IMR-90 (cell line): ENCODE data around the gene CTF1. TPM values are rescaled to one million over a fixed set of nuclear protein-coding genes. Genes with fewer than 3 reads are reported as not detected.

Experiments used
- ATAC-seq: fragments of 200-7000 bp; cut with Tn5 transposase; 2 replicates; pipeline ENCODE4 v1.9.1; 2020; ENCODE audit warnings: low read depth, mild to moderate bottlenecking, moderate library complexity
- BruUV-seq: library from RNA; stranded (reverse); fragments of 400-500 nt; replicated peaks from 2 replicates; lab custom pipeline; 2021; lab: Mats Ljungman, UMichigan
- CTCF ChIA-PET: fragments of 300-600 bp; formaldehyde crosslinking; extraction: SDS; loops from one replicate; lab custom pipeline; 2021; ENCODE audit warnings: antibody characterized with exemption; lab: Yijun Ruan, JAX
- POLR2A ChIA-PET: fragments of 300-600 bp; sonication (Branson Sonifier 250); formaldehyde crosslinking; loops from one replicate; lab custom pipeline; 2022; ENCODE audit warnings: antibody characterized with exemption; ENCODE audit not compliant: unreplicated experiment; lab: Charles Lee
- DNase-seq: peaks from one replicate; pipeline ENCODE4 v3.0.0; 2013
- H2AFZ ChIP-seq: replicated peaks from 2 replicates; pipeline ENCODE3; 2013; ENCODE audit warnings: low read length, mild to moderate bottlenecking; ENCODE audit not compliant: poor library complexity
- H2AK5ac ChIP-seq: 2 replicates; pipeline ENCODE4 v1.6.1; 2013; ENCODE audit warnings: low read depth, low read length, inconsistent platforms
- H2AK9ac ChIP-seq: replicated peaks from 2 replicates; pipeline ENCODE3; 2013; ENCODE audit warnings: mild to moderate bottlenecking, low read depth, low read length, moderate library complexity; ENCODE audit not compliant: poor library complexity
- H2BK120ac ChIP-seq: 2 replicates; pipeline ENCODE4 v1.6.1; 2013; ENCODE audit warnings: low read depth, low read length, inconsistent platforms
- H2BK15ac ChIP-seq: 3 replicates; pipeline ENCODE4 v1.6.1; 2013; ENCODE audit warnings: low read depth, low read length, inconsistent platforms
- H2BK20ac ChIP-seq: 2 replicates; pipeline ENCODE4 v1.6.1; 2013; ENCODE audit warnings: low read depth, mild to moderate bottlenecking, inconsistent platforms, low read length, moderate library complexity
- H2BK5ac ChIP-seq: 2 replicates; pipeline ENCODE4 v1.6.1; 2013; ENCODE audit warnings: mild to moderate bottlenecking, low read depth, low read length, inconsistent platforms; ENCODE audit not compliant: poor library complexity, severe bottlenecking
- H3K14ac ChIP-seq: replicated peaks from 2 replicates; pipeline ENCODE4 v1.6.1; 2013; ENCODE audit warnings: low read depth, low read length, inconsistent platforms
- H3K18ac ChIP-seq: 2 replicates; pipeline ENCODE4 v1.6.1; 2013; ENCODE audit warnings: low read depth, low read length, control low read depth
- H3K23ac ChIP-seq: 2 replicates; pipeline ENCODE4 v1.6.1; 2013; ENCODE audit warnings: low read depth, low read length, inconsistent platforms
- H3K27ac ChIP-seq: 2 replicates; pipeline ENCODE4 v1.5.1; 2013; ENCODE audit warnings: mild to moderate bottlenecking, control low read depth, low read length; ENCODE audit not compliant: insufficient read depth
- H3K27me3 ChIP-seq: 2 replicates; pipeline ENCODE4 v1.6.1; 2013; ENCODE audit warnings: low read length; ENCODE audit not compliant: control insufficient read depth, insufficient read depth
- H3K36me3 ChIP-seq: 2 replicates; pipeline ENCODE4 v1.6.1; 2013; ENCODE audit warnings: low read length, mixed read lengths; ENCODE audit not compliant: control insufficient read depth, insufficient read depth
- H3K4ac ChIP-seq: 2 replicates; pipeline ENCODE4 v1.6.1; 2013; ENCODE audit warnings: low read depth, low read length, inconsistent platforms
- H3K4me1 ChIP-seq: 2 replicates; pipeline ENCODE4 v1.6.1; 2013; ENCODE audit warnings: low read length, mixed read lengths; ENCODE audit not compliant: control insufficient read depth, insufficient read depth
- H3K4me2 ChIP-seq: 2 replicates; pipeline ENCODE4 v1.6.1; 2013; ENCODE audit warnings: low read depth, mild to moderate bottlenecking, control low read depth, low read length, moderate library complexity
- H3K4me3 ChIP-seq: 2 replicates; pipeline ENCODE4 v1.5.1; 2013; ENCODE audit warnings: low read depth, mild to moderate bottlenecking, control low read depth, low read length, moderate library complexity; ENCODE audit not compliant: insufficient read depth
- H3K56ac ChIP-seq: 2 replicates; pipeline ENCODE4 v1.6.1; 2013; ENCODE audit warnings: low read length, inconsistent platforms; ENCODE audit not compliant: insufficient read depth; ENCODE audit errors: extremely low read depth
- H3K79me1 ChIP-seq, 2 experiments: 2 replicates each; pipeline ENCODE4 v1.6.1; 2013; ENCODE audit warnings: low read length in 2 of 2, inconsistent platforms in 1 of 2, low read depth in 1 of 2
- H3K9ac ChIP-seq: 2 replicates; pipeline ENCODE4 v1.6.1; 2013; ENCODE audit warnings: low read depth, low read length, control low read depth
- H3K9me1 ChIP-seq: 2 replicates; pipeline ENCODE4 v1.6.1; 2013; ENCODE audit warnings: low read length, inconsistent platforms; ENCODE audit not compliant: insufficient read depth
- H3K9me3 ChIP-seq: 2 replicates; pipeline ENCODE4 v1.6.1; 2013; ENCODE audit warnings: low read length; ENCODE audit not compliant: control insufficient read depth, insufficient read depth
- H4K20me1 ChIP-seq: 2 replicates; pipeline ENCODE4 v1.6.1; 2013; ENCODE audit warnings: low read length, inconsistent platforms; ENCODE audit not compliant: insufficient read depth
- H4K5ac ChIP-seq: 2 replicates; pipeline ENCODE4 v1.6.1; 2013; ENCODE audit warnings: mild to moderate bottlenecking, low read depth, low read length, control low read depth
- H4K8ac ChIP-seq, 2 experiments: 2 replicates each; pipeline ENCODE4 v1.6.1; 2013; ENCODE audit warnings: low read depth in 2 of 2, low read length in 2 of 2, control low read depth in 1 of 2, inconsistent platforms in 1 of 2
- H4K91ac ChIP-seq: 2 replicates; pipeline ENCODE4 v1.6.1; 2013; ENCODE audit warnings: low read depth, low read length, inconsistent platforms; ENCODE audit not compliant: insufficient read depth
- CEBPB ChIP-seq: IDR thresholded peaks from 2 replicates; pipeline ENCODE4 v1.6.1; 2012; ENCODE audit warnings: low read depth, low read length, improper control_type of control experiment
- RAD21 ChIP-seq: IDR thresholded peaks from 2 replicates; pipeline ENCODE4 v1.6.1; 2012; ENCODE audit warnings: low read length, improper control_type of control experiment
- WGBS, 2 experiments: methylation state at CpG; one replicate each; pipeline versions ENCODE4 v1.1.5 to v1.1.7; 2013; ENCODE audit warnings: missing lambda C conversion rate in 2 of 2; ENCODE audit not compliant: insufficient read length in 1 of 2; ENCODE audit errors: extremely low coverage in 2 of 2; 5-methylcytosine and 5-hydroxymethylcytosine counted together
- dilution Hi-C: fragments of 300-500 bp; cut with HindIII; formaldehyde crosslinking; loops from one replicate; pipeline ENCODE4 v1.14.3; 2018; ENCODE audit warnings: low sequenced_read_pairs; ENCODE audit not compliant: unreplicated experiment
- in situ Hi-C: fragments of 300-500 bp; cut with MboI; formaldehyde crosslinking; loops from 3 replicates; pipeline ENCODE4 v1.14.3; 2019; ENCODE audit warnings: low sequenced_read_pairs, inconsistent platforms, mixed read lengths
- intact Hi-C: fragments of 100-400 bp; cut with micrococcal nuclease; formaldehyde crosslinking; loops from 2 replicates; pipeline ENCODE4 v1.10.0; 2022
- polyA plus RNA-seq, 3 experiments: library from polyadenylated mRNA; depleted of rRNA; stranded (reverse); fragments of >200 nt; gene quantifications; 2 replicates each; pipeline ENCODE4 v1.2.3, GENCODE V29; 2012; ENCODE audit warnings: low replicate concordance in 1 of 3
- total RNA-seq: library from RNA; depleted of rRNA; stranded (reverse); fragments of >200 nt; gene quantifications from 2 replicates; pipeline ENCODE4 v1.2.3, GENCODE V29; 2012

Gene CTF1
- total and polyA plus RNA-seq, 2 of the 4 experiments (the other 2 are of a cell fraction), result 0.18 to 12.9 TPM

DNA sequence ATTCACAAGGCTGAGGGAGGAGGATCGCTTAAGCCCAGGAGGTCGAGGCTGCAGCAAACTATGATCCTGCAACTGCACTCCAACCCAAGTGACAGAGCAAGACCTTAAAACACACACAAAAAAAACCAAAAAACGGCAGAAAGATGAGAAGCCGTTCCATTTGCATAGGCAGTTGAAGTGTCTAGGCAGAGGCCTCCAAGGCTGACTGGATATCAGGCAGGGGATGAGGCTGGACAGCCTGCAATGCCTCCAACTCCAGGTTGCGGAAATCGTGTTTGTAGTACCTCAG lies 25.0 kb downstream of the CTF1 start:
- no peak overlapping the region for H2BK120ac ChIP-seq
- H3K4me2 ChIP-seq, result peak overlapping the region; percentile 20; the same call in 1 of the 2 replicates
- CTCF ChIA-PET, result no interaction called here
- H4K91ac ChIP-seq, result no peak overlapping the region
- no peaks in the 10 kb centered on the region for H3K27me3 ChIP-seq
- H4K8ac ChIP-seq, result peak overlapping the region; percentile 70 to 72; a peak in 3 of 4 replicates
- H2BK20ac ChIP-seq, result no peak overlapping the region
- dilution Hi-C loops (no loop called here), intact Hi-C loops (loop anchor here (1.0 to 5.0 kb wide), 5 partner anchors 77 to 224 kb away; partner anchors contain the start of genes CFAP119, PHKG2, RNF40 and SRCAP), in situ Hi-C loops (no loop called here)
- no peaks in the 10 kb centered on the region for H3K9me1 ChIP-seq
- no peak overlapping the region for H3K23ac ChIP-seq
- H3K14ac ChIP-seq, result peak overlapping the region; percentile 50; the same call in 1 of the 2 replicates
- no peaks in the 10 kb centered on the region; the same call in 1 of the 2 replicates for H3K36me3 ChIP-seq
- no peak overlapping the region for H4K5ac ChIP-seq
- no peak overlapping the region for H2BK15ac ChIP-seq
- no peak overlapping the region for H2AK5ac ChIP-seq
- POLR2A ChIA-PET, result no interaction called here
- no peak overlapping the region for H3K18ac ChIP-seq
- H3K79me1 ChIP-seq, result peaks cover 4 to 30% of the 10 kb centered on the region in 2 experiments; a peak in 2 of 4 replicates
- DNase-seq, result no peak
- no peak for ATAC-seq
- no peak overlapping the region for H3K27ac ChIP-seq
- no peak overlapping the region for H3K9ac ChIP-seq
- no peak overlapping the region; the same call in 1 of the 2 replicates for H3K4me3 ChIP-seq
- H2AFZ ChIP-seq, result peak overlapping the region; percentile 99
- BruUV-seq, result no TSS peak
- peaks cover 2% of the 10 kb centered on the region; the same call in 1 of the 2 replicates for H3K4me1 ChIP-seq
- WGBS, 2 experiments, result 10% methylated on average over 2 of the region's 6 CpGs; no CpG with 5 or more reads in 1 of the 2 experiments
- H2BK5ac ChIP-seq, result no peak overlapping the region
- no peak for TF ChIP-seq RAD21
- 0 out of 2 replicates have a peak, but pooled peaks have one; percentile 5 for TF ChIP-seq CEBPB
- H3K4ac ChIP-seq, result peak overlapping the region; percentile 3; the same call in 1 of the 2 replicates
- peak overlapping the region; percentile 98 for H2AK9ac ChIP-seq
- no peaks in the 10 kb centered on the region for H3K9me3 ChIP-seq
- peaks cover 4% of the 10 kb centered on the region for H4K20me1 ChIP-seq
- H3K56ac ChIP-seq, result no peak overlapping the region
